ENCODE data around the gene MELK.
"Not testable (repeated sequence)": the region's sequence is repeated elsewhere in the genome, so short reads cannot be mapped to it uniquely, and the experiment has no call there.

The MELK gene

DNA sequence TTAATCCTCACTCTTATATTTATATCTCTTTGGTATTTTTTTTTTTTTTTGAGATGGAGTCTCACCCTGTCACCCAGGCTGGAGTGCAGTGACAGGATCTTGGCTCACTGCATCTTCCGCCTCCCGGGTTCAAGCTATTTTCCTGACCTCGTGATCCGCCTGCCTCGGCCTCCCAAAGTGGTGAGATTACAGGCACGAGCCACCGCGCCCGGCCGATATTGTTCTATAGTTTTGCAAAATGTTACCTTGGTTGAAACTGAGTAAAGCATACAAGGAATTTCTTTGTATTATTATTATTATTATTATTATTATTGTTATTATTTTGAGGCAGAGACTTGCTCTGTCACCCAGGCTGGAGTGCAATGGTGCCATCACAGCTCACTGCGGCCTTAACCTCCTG lies 9.9 kb upstream of the MELK start:
- not testable (repeated sequence) for H3K18ac ChIP-seq (ENCODE audit: low read length); DNase-seq (ENCODE audit: low spot score); H3K9ac ChIP-seq (ENCODE audit: low read depth, low read length, poor library complexity); H2AK5ac ChIP-seq (ENCODE audit: low read depth, low read length); H3K4me3 ChIP-seq (ENCODE audit: low read length in 2 of 2); H3K4me1 ChIP-seq (ENCODE audit: control insufficient read depth in 2 of 2, insufficient read depth in 1 of 2, low read depth in 1 of 2, low read length in 2 of 2); H2BK5ac ChIP-seq (ENCODE audit: low read length); H3K23ac ChIP-seq (ENCODE audit: low read depth, low read length, poor library complexity); H3K14ac ChIP-seq (ENCODE audit: low read length); H3K4ac ChIP-seq (ENCODE audit: low read length); H4K91ac ChIP-seq (ENCODE audit: low read depth, low read length, poor library complexity); H2BK120ac ChIP-seq (ENCODE audit: low read depth, low read length); H2BK12ac ChIP-seq (ENCODE audit: low read length); H3K36me3 ChIP-seq (replicated peaks in 1 of 2; ENCODE audit: control insufficient read depth in 2 of 2, insufficient read depth in 2 of 2, low read length in 2 of 2); H2BK15ac ChIP-seq (ENCODE audit: low read length); H4K8ac ChIP-seq (ENCODE audit: low read depth, low read length); H3K4me2 ChIP-seq (ENCODE audit: insufficient read depth, low read length, poor library complexity, severe bottlenecking); H2AFZ ChIP-seq (ENCODE audit: low read length); H3K27ac ChIP-seq (replicated peaks; ENCODE audit: low read length); H3K9me3 ChIP-seq (replicated peaks in 1 of 2; ENCODE audit: control insufficient read depth in 2 of 2, insufficient read depth in 1 of 2, low read depth in 1 of 2, low read length in 2 of 2); H3K79me1 ChIP-seq (ENCODE audit: low read depth, low read length); H3K27me3 ChIP-seq (ENCODE audit: control insufficient read depth in 3 of 3, insufficient read depth in 3 of 3, low read depth in 1 of 3, low read length in 3 of 3)
- whole genome bisulfite sequencing, 2 donors (ENCODE audit: extremely low coverage in 2 of 2, insufficient read length in 2 of 2, insufficient replicate concordance in 1 of 2) = no CpG with 5 or more reads among the region's 11 CpGs

DNA sequence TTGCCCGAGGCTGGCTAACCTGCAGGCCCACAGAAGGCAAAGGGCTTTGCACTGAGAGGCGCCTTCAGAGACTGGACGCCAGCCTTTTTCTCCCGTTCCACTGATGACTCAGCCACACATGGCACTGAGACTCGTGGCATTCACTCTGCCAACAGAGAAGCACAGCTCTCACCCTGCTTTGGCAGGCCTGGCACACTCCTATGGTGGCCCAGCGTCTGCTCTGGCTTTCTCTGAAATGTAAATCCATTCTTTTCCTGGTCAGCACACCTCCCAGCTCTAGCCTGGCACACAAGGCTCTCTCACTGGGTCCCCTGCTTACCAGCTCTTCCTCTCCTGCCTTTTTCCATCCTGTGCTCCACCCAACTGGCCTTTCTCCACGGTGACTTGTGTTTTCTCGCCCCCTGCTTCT lies 5.9 kb upstream of the MELK start:
- Histone ChIP-seq H2BK5ac (ENCODE audit: low read length) (no peak overlapping the region), H3K27ac (replicated peaks; ENCODE audit: low read length) (no peak overlapping the region), H3K4me3 (ENCODE audit: low read length in 2 of 2) (no peak overlapping the region), H2BK12ac (ENCODE audit: low read length) (no peak overlapping the region), H4K91ac (ENCODE audit: low read depth, low read length, poor library complexity) (no peak overlapping the region), H3K9me3 (replicated peaks in 1 of 2; ENCODE audit: control insufficient read depth in 2 of 2, insufficient read depth in 1 of 2, low read depth in 1 of 2, low read length in 2 of 2) (no peaks in the 10 kb centered on the region), H3K36me3 (replicated peaks in 1 of 2; ENCODE audit: control insufficient read depth in 2 of 2, insufficient read depth in 2 of 2, low read length in 2 of 2) (no peaks in the 10 kb centered on the region), H2BK120ac (ENCODE audit: low read depth, low read length) (no peak overlapping the region), H4K8ac (ENCODE audit: low read depth, low read length) (no peak overlapping the region), H2AFZ (ENCODE audit: low read length) (peak overlapping the region; percentile 69), H3K79me1 (ENCODE audit: low read depth, low read length) (no peaks in the 10 kb centered on the region), H3K23ac (ENCODE audit: low read depth, low read length, poor library complexity) (no peak overlapping the region), H3K4ac (ENCODE audit: low read length) (no peak overlapping the region), H3K27me3 (ENCODE audit: control insufficient read depth in 3 of 3, insufficient read depth in 3 of 3, low read depth in 1 of 3, low read length in 3 of 3) (no peaks in the 10 kb centered on the region), H2AK5ac (ENCODE audit: low read depth, low read length) (no peak overlapping the region), H3K9ac (ENCODE audit: low read depth, low read length, poor library complexity) (no peak overlapping the region), H2BK15ac (ENCODE audit: low read length) (no peak overlapping the region), H3K4me2 (ENCODE audit: insufficient read depth, low read length, poor library complexity, severe bottlenecking) (no peak overlapping the region), H3K18ac (ENCODE audit: low read length) (peak overlapping the region; percentile 59), H3K14ac (ENCODE audit: low read length) (no peak overlapping the region), H3K4me1 (ENCODE audit: control insufficient read depth in 2 of 2, insufficient read depth in 1 of 2, low read depth in 1 of 2, low read length in 2 of 2) (no peaks in the 10 kb centered on the region)
- no peak for DNase-seq (ENCODE audit: low spot score)
- no CpG with 5 or more reads among the region's 8 CpGs for WGBS, 2 donors (ENCODE audit: extremely low coverage in 2 of 2, insufficient read length in 2 of 2, insufficient replicate concordance in 1 of 2)

DNA sequence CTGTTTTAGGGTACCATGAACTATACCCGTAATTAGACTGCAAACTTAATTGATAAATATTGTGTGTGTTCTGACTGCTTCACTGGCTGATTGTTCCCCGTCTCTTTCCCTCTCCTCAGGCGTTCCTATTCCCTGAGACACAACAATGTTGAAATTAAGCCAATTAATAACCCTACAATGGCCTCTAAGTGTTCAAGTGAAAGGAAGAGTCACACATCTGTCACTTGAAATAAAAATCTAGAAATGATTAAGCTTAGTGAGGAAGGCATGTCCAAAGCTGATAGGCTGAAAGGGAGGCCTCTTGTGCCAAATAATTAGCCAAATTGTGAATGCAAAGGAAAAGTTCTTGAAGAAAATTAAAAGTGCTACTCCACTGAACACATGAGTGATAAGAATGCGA lies 4.0 kb upstream of the MELK start:
- not testable (repeated sequence) for H3K4ac ChIP-seq (ENCODE audit: low read length); H3K23ac ChIP-seq (ENCODE audit: low read depth, low read length, poor library complexity); H3K36me3 ChIP-seq (replicated peaks in 1 of 2; ENCODE audit: control insufficient read depth in 2 of 2, insufficient read depth in 2 of 2, low read length in 2 of 2); H2BK12ac ChIP-seq (ENCODE audit: low read length); H3K9me3 ChIP-seq (replicated peaks in 1 of 2; ENCODE audit: control insufficient read depth in 2 of 2, insufficient read depth in 1 of 2, low read depth in 1 of 2, low read length in 2 of 2); H3K4me1 ChIP-seq (ENCODE audit: control insufficient read depth in 2 of 2, insufficient read depth in 1 of 2, low read depth in 1 of 2, low read length in 2 of 2); H2BK120ac ChIP-seq (ENCODE audit: low read depth, low read length); H2BK5ac ChIP-seq (ENCODE audit: low read length); H3K4me3 ChIP-seq (ENCODE audit: low read length in 2 of 2); H2AK5ac ChIP-seq (ENCODE audit: low read depth, low read length); H4K91ac ChIP-seq (ENCODE audit: low read depth, low read length, poor library complexity); H3K27ac ChIP-seq (replicated peaks; ENCODE audit: low read length); H2BK15ac ChIP-seq (ENCODE audit: low read length); H3K79me1 ChIP-seq (ENCODE audit: low read depth, low read length); H3K4me2 ChIP-seq (ENCODE audit: insufficient read depth, low read length, poor library complexity, severe bottlenecking); H3K18ac ChIP-seq (ENCODE audit: low read length); H3K27me3 ChIP-seq (ENCODE audit: control insufficient read depth in 3 of 3, insufficient read depth in 3 of 3, low read depth in 1 of 3, low read length in 3 of 3); H3K14ac ChIP-seq (ENCODE audit: low read length); H3K9ac ChIP-seq (ENCODE audit: low read depth, low read length, poor library complexity); DNase-seq (ENCODE audit: low spot score); H4K8ac ChIP-seq (ENCODE audit: low read depth, low read length); H2AFZ ChIP-seq (ENCODE audit: low read length)
- WGBS, 2 donors (ENCODE audit: extremely low coverage in 2 of 2, insufficient read length in 2 of 2, insufficient replicate concordance in 1 of 2) = no CpG with 5 or more reads among the region's 4 CpGs

DNA sequence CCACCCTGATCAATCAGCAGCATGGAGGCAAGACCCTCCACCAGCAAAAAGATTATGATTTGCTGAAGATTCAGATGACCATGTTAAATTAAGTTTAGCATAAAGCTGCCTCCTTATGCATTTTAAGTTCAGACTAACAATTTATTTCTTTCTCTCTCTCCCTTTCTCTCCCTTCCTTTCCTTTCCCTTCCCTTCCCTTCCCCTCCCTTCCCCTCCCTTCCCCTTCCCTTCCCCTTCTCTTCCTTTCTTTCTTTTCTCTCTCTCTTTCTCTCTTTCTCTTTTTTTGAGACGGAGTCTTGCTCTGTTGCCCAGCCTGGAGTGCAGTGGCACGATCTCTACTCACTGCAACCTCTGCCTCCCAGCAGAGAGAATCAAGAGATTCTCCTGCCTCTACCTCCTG lies 1.4 kb upstream of the MELK start:
- Histone ChIP-seq H3K9me3 (replicated peaks in 1 of 2; ENCODE audit: control insufficient read depth in 2 of 2, insufficient read depth in 1 of 2, low read depth in 1 of 2, low read length in 2 of 2) (no peaks in the 10 kb centered on the region), H3K4ac (ENCODE audit: low read length) (no peak overlapping the region), H2AK5ac (ENCODE audit: low read depth, low read length) (no peak overlapping the region), H4K91ac (ENCODE audit: low read depth, low read length, poor library complexity) (no peak overlapping the region), H2BK5ac (ENCODE audit: low read length) (no peak overlapping the region), H2BK15ac (ENCODE audit: low read length) (no peak overlapping the region), H2BK12ac (ENCODE audit: low read length) (no peak overlapping the region), H4K8ac (ENCODE audit: low read depth, low read length) (no peak overlapping the region), H3K23ac (ENCODE audit: low read depth, low read length, poor library complexity) (no peak overlapping the region), H2BK120ac (ENCODE audit: low read depth, low read length) (no peak overlapping the region), H3K36me3 (replicated peaks in 1 of 2; ENCODE audit: control insufficient read depth in 2 of 2, insufficient read depth in 2 of 2, low read length in 2 of 2) (peaks cover 0 to 16% of the 10 kb centered on the region in 2 donors), H2AFZ (ENCODE audit: low read length) (peak overlapping the region; percentile 6), H3K79me1 (ENCODE audit: low read depth, low read length) (no peaks in the 10 kb centered on the region), H3K14ac (ENCODE audit: low read length) (no peak overlapping the region), H3K4me2 (ENCODE audit: insufficient read depth, low read length, poor library complexity, severe bottlenecking) (no peak overlapping the region), H3K4me3 (ENCODE audit: low read length in 2 of 2) (no peak overlapping the region), H3K27me3 (ENCODE audit: control insufficient read depth in 3 of 3, insufficient read depth in 3 of 3, low read depth in 1 of 3, low read length in 3 of 3) (no peaks in the 10 kb centered on the region), H3K4me1 (ENCODE audit: control insufficient read depth in 2 of 2, insufficient read depth in 1 of 2, low read depth in 1 of 2, low read length in 2 of 2) (peaks cover 2 to 5% of the 10 kb centered on the region in 2 donors), H3K9ac (ENCODE audit: low read depth, low read length, poor library complexity) (no peak overlapping the region), H3K27ac (replicated peaks; ENCODE audit: low read length) (no peak overlapping the region), H3K18ac (ENCODE audit: low read length) (no peak overlapping the region)
- WGBS, 2 donors (ENCODE audit: extremely low coverage in 2 of 2, insufficient read length in 2 of 2, insufficient replicate concordance in 1 of 2) = no CpG with 5 or more reads among the region's 2 CpGs
- no peak for DNase-seq (ENCODE audit: low spot score)
